Tibial nerve (tissue), 4 donors: ENCODE results near the gene MALRD1.

Source experiments
- CTCF ChIP-seq, 5 experiments: fragments of 200-600 bp in 3 of 5; fragments of 450-650 bp in 2 of 5; sonication (generic) in 3 of 5; IDR thresholded peaks; one replicate each; pipeline ENCODE4 v1.5.1; 2016 to 2019; ENCODE audit warnings: antibody characterized with exemption in 5 of 5, mild to moderate bottlenecking in 3 of 5, moderate library complexity in 2 of 5
- EP300 ChIP-seq, 2 donors: sonication (generic); formaldehyde crosslinking; IDR thresholded peaks; one replicate each; pipeline ENCODE4 v1.6.1; 2017; ENCODE audit warnings: antibody characterized with exemption in 2 of 2, mild to moderate bottlenecking in 1 of 2
- POLR2A ChIP-seq, 2 donors: fragments of 450-650 bp; IDR thresholded peaks; one replicate each; pipeline ENCODE4 v1.6.1; 2017; ENCODE audit warnings: antibody characterized with exemption in 2 of 2, mild to moderate bottlenecking in 2 of 2, moderate library complexity in 2 of 2

GRCh38 chr10:19033741-19034140 lies 14.9 kb upstream of the MALRD1 start:
- TF ChIP-seq POLR2A (IDR thresholded peaks at IDR 0.05) (no peak), CTCF (IDR thresholded peaks at IDR 0.05) (no peak), EP300 (IDR thresholded peaks at IDR 0.05) (no peak)
